WI38 (cell line): ENCODE data around the gene CDYL.

Experiments used
- H3K4me3 ChIP-seq: 2 replicates; pipeline ENCODE4 v1.5.1; 2011; ENCODE audit warnings: low read depth, mild to moderate bottlenecking, control low read depth, low read length
- CTCF ChIP-seq: IDR thresholded peaks from 2 replicates; pipeline ENCODE4 v1.5.1; 2012; ENCODE audit warnings: low read depth, mild to moderate bottlenecking, control low read depth, low read length

The CDYL gene

GRCh38 chr6:4774296-4774695 is 1.9 kb upstream of the CDYL start:
- TF ChIP-seq CTCF: no peak
- H3K4me3 ChIP-seq: no peak overlapping the region

DNA sequence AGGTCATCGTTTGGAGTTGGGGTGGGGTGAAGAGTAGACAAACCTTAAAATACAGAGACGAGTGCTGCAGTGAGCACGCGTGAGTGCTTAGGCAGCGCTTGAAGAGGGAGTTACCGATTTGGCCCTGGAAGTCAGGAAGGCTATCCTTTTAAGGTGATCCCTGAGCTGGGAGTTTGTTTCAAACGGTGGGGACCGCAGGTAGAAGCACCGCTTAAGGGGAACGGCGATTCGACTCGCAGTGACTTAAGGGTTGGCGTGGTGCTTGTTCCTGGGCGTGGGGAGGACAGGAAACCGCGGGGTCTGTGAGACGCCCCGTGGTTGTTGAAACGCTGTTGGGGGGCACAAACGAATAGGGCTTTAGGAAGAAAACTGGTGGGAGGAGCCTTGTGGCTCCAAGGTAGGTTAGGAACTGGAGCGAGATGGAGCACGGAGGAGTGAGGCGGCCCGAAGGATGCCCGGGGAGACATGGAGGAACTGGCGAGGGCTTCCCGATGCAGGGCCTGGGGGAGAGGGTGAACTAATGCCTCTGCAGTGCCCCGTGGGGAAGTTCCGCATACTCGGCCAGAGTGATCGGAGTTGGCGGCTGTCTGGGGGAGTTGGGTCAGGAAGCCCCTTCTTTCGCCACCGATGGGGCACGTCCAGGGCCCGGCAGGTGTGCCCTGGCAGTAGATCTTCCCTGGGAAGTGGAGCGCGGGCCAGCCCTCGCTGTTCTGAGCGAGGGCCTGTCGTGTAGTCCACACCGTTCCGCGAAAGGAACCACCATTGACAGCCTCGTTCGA is 1.3 kb upstream of the CDYL start:
- 0 out of 2 replicates have a peak overlapping the region, but pooled peaks have one; percentile 5 for H3K4me3 ChIP-seq
- no peak for TF ChIP-seq CTCF

DNA sequence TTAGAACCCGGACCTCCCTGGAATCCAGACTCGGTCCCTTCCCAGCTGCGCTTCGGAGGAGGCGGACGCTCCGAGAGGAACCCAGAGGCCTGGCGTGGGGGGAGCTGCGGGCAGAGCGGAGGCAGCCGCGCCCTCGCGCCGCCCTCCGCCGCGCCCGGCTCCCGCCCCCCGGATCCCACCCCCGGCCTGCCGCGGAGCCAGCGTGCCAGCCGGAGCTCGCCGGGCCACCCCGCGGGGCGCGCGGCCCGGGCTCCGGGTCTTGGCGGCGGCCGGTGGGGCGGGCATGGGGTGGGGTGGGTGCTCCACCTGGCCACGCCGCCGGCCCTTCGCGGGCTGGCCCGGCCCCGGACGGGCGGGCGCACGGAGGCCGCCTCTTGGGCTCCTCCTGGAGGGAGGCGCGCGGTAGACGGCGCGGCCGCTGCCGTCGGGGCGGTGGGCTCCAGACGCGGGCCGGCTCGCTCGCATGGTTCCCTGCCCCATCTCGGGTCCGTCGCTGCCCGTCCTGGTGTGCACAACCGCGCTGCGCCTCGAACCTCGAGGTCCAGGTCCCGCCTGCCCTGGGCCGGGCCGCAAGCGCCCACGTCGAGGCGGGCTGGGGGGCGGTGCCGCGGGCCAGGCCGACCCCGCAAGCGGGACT is 592 bp upstream of the CDYL start:
- no peak for TF ChIP-seq CTCF
- H3K4me3 ChIP-seq: peak overlapping the region; percentile 45

- H3K4me3 ChIP-seq: peak overlapping the region; percentile 66
- TF ChIP-seq CTCF: no peak
Measured at GRCh38 chr6:4776493-4777393, 539 bp downstream of the CDYL start.

DNA sequence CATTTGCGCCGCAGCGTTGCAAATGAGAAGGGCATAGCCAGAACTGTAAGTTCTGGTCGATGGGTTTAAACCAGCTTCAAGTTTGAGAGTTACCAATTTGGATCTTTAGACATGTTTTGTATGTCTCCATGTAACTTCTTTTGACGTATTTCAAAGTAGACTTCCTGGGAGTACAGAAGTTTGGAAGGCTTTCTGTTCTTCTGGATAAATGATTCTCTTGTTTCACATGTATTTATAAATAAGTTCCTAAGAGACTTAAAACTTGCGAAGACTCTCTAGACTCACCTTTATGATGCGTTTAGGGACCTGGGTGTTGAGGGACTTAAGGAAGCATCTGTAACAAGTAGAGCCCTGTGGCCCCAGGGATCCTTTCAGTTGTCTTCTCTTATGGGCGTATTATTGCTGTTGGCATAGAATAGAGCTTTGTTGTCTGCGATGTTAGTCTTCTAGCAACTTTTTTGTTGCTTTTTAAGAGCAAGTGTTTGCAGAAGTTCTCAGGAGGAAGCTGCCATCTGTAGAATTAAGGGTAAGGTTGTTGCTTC is 1.3 kb downstream of the CDYL start:
- peak overlapping the region; percentile 66 for H3K4me3 ChIP-seq
- TF ChIP-seq CTCF: no peak

GRCh38 chr6:4778086-4778485 is 1.9 kb downstream of the CDYL start:
- TF ChIP-seq CTCF: no peak

More at GRCh38 chr6:4778086-4778485, 1.9 kb downstream of the CDYL start:
- peak overlapping the region; percentile 66 for H3K4me3 ChIP-seq
